8988T (cell line): ENCODE data around the gene HDAC8.
"Not testable (repeated sequence)": the region's sequence is repeated elsewhere in the genome, so short reads cannot be mapped to it uniquely, and the experiment has no call there.

Experiments
- DNase-seq: peaks from one replicate; pipeline ENCODE4 v3.0.0; 2011

Gene HDAC8

GRCh38 chrX:72572248-72573157 lies at the start of gene HDAC8:
Gene HDAC8 (minus strand): TSS chrX:72572843. CDS start chrX:72572761, 82 bp downstream.
- DNase-seq, result no peak

- DNase-seq, result no peak
Measured at GRCh38 chrX:72621625-72622485, 49.2 kb upstream of the HDAC8 start.

- DNase-seq, result no peak
Measured at GRCh38 chrX:72621163-72621562, 48.5 kb upstream of the HDAC8 start.

- no peak for DNase-seq
Measured at GRCh38 chrX:72620550-72621145, 48.0 kb upstream of the HDAC8 start.

- DNase-seq, result no peak
Measured at GRCh38 chrX:72609313-72609712, 36.7 kb upstream of the HDAC8 start.

- no peak for DNase-seq
Measured at GRCh38 chrX:72604705-72605104, 32.1 kb upstream of the HDAC8 start.

GRCh38 chrX:72604112-72604511 lies 31.5 kb upstream of the HDAC8 start:
- DNase-seq, result no peak

GRCh38 chrX:72591038-72591437 lies 18.4 kb upstream of the HDAC8 start:
- DNase-seq, result not testable (repeated sequence)

GRCh38 chrX:72584163-72584562 lies 11.5 kb upstream of the HDAC8 start:
- no peak for DNase-seq

- no peak for DNase-seq
Measured at GRCh38 chrX:72576141-72576894, 3.7 kb upstream of the HDAC8 start.

GRCh38 chrX:72573158-72573511 lies 492 bp upstream of the HDAC8 start:
- DNase-seq, result no peak

GRCh38 chrX:72569786-72570185 lies 2.9 kb downstream of the HDAC8 start:
- no peak for DNase-seq

GRCh38 chrX:72568406-72569092 lies 4.1 kb downstream of the HDAC8 start:
- DNase-seq, result no peak

- DNase-seq, result no peak
Measured at GRCh38 chrX:72566448-72566847, 6.2 kb downstream of the HDAC8 start.

- not testable (repeated sequence) for DNase-seq
Measured at GRCh38 chrX:72559655-72560054, 13.0 kb downstream of the HDAC8 start.

- DNase-seq, result no peak
Measured at GRCh38 chrX:72554448-72555140, 18.0 kb downstream of the HDAC8 start.

- DNase-seq, result not testable (repeated sequence)
Measured at GRCh38 chrX:72552443-72552842, 20.2 kb downstream of the HDAC8 start.

GRCh38 chrX:72545990-72546389 lies 26.7 kb downstream of the HDAC8 start:
- no peak for DNase-seq

GRCh38 chrX:72540318-72540717 lies 32.3 kb downstream of the HDAC8 start:
- DNase-seq, result no peak

GRCh38 chrX:72539822-72540221 lies 32.8 kb downstream of the HDAC8 start:
- no peak for DNase-seq

- no peak for DNase-seq
Measured at GRCh38 chrX:72536542-72536941, 36.1 kb downstream of the HDAC8 start.
